CD4-positive, alpha-beta T cell treated with Interleukin-17A for 1 hour (primary cell): ENCODE measurements around the gene SLC8B1.

ENCODE experiments used
- DNase-seq: peaks from one replicate; pipeline ENCODE4 v3.0.0-alpha.2; 2020

SLC8B1 gene

DNA sequence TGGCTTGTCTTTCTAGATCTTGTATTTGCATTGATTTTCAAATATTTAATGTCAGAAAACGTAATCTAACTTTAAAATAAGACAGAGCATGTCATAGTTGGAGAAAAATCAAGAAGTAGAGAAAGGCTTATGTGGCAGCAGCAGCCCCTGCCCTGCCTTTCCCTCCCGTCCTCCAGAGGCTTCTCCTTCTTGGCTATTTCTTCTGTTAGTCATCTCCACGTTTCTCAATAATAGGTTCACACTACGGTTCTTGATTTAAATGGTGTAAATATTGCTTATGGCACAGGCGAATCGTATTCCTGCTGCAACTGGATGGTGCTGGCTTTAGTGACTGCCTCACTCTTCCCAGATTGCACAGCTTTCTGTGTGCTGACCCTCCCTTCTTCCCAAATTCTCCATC is 42.8 kb downstream of the SLC8B1 start:
- DNase-seq, result no peak

DNA sequence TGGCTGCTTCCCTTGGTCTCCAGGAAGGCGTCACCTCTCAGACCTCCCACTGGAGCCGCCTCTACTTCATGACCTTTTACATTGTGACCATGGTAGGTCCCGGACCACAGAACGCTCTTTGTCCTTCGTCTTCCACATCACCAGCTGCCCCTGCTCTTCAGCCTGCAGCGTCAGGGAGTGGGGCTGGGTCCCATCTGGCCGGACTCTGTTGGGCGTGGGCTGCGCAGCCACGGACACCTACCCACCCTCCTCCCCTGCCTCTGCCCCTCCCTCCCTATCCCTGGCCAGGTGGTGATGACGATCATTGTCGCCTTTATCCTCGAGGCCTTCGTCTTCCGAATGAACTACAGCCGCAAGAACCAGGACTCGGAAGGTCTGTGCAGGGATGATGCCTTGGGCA is 43.3 kb downstream of the SLC8B1 start:
- no peak for DNase-seq

DNA sequence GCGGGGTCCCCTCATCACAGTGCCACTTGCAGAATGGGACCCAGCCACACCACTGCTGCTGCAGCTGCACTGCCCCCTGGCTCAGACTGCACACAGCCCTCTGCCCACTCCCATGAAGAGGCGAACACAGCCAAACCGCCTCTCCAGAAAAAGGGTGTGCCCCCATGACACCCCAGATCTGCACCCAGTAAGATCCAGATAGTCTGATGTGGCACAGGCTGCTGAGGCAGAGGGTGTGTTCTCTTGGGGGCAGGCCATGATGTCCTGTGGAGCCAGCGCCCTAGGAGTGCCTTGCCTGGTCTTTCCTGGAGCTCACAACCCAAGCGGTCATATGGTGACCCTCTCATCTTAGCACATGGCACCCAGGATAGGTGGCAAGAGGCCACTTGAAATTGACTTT is 44.4 kb downstream of the SLC8B1 start:
- DNase-seq, result no peak

DNA sequence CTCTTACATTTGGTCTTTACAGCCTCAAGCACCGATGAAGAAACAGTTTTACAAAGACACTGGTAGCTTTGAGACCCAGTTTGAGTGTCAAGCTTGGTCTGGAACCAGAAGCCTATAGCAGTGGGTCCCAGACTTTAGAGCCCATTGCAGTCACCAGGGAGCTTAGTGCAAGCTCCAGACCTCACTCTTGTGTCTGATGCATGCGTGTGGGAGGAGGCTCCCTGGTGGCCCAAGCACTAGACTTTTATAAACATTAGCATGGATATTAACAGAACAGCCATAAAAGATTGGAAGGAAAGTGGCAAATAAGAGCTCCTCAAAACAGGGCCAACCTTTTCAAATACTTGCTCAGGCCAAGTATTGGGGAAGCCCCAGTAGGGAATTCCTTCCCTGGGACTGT is 45.5 kb downstream of the SLC8B1 start:
- no peak for DNase-seq

DNA sequence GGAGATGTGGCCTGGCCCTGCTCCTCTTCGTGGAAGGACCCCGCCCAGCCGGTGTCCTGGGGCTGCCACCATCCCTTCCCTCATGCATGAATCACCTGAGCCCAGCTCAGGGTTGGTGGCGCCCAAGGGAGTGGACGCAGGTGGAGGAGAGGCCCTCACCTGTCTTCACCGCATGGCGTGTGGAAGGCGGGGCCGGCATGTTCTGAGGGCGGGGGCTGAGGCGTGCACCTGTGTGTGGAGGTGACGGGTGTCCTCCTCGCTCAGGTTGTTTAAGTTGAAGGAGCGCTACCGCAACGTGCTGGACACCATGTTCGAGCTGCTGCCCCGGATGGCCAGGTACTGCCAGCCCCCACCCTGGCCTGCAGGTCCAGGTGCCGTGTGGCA is 47.0 kb downstream of the SLC8B1 start:
- no peak for DNase-seq

DNA sequence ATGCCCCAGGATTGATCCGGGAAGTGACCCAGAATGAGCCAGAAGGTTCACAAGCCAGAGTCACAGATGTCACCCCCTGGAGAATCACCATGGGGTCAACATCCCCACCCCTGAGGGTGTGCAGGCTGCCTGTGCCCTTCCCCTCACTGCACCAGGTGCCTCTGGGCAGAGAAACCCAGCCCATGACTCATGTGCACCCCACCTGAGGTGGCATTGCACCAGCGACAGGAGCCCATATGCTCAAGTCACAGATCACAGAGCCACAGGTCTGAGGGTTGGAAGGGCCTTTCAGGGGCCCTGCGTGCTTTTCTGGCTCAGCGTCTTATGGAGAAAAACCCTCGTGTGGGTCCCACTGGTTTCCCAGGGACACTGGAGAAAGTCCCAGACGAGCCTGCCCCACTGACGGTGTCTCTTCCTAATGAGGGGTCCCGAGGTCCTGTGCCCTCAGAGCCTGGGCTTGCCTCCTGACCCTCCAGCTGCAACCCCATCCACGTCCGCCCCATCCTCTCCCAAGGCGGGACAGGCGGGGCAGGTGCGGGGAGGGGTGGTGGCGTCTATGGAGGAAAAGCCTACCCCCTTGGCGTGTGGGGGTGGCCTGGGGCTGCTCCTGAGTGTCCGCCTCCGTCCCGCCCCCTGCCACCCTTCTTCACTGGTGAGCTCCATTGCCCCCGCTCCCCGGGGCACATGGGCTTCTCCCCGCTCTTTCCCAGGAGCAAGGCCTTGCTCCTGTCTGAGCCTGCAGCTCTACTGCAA is 47.6 kb downstream of the SLC8B1 start:
- no peak for DNase-seq

DNA sequence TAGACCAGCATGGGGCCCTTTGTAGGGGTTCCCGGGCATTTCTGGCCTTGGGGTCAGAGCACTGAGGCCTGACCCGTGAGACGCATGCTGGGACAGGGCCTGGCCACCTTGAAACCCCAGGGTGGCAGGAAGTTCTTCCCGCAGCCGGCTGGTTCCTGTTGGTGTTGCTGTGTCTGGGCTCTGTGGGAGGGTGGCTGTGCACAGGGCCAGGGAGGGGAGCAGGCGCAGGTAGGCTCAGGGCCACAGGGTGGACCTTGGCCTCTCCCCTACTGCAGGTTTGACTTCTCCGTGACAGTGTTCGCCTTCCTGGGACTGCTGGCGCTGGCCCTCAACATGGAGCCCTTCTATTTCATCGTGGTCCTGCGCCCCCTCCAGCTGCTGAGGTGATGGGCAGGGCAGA is 48.2 kb downstream of the SLC8B1 start:
- DNase-seq, result no peak

DNA sequence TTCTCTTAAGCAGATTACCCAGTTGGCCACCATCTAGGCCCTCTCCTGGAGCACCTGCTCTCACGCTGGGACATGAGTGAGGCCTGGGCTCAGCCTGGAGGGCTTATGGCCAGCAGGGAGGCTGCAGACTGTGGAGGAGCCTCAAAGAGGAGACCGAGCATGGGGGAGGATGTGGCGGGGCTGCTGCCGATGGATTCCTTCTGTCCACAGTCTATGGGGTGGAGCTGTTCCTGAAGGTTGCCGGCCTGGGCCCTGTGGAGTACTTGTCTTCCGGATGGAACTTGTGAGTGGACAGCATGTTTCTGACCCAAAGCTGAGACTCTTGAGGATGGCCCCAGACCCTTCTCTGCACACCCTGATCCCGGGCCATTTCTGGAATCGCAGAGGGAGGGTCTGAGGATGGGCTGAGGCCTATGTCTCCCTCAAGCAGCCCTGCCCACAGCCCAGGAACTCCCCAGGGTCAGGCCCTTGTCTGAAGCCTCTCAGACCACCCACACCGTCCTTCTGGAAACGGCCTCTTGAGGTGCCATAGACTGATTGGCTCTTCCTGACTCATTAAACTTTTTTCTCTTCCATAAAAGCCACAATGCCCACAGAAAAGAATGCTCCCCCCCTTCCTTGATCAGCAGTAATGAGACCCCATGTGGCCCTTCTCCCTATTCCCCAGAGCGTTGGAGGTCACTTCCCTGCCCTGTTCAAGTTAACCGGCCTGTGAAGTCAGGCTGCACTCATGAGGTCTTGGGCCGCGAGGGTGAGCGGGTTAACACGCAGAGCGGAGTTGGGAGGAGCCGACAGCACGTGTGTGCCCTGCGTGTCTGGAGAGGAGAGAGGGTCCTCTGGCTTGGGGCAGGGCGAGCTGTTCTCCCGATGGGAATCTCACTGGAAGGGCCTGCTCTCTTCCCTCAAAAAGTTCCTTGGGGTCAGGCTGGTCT is 49.0 kb downstream of the SLC8B1 start:
- no peak for DNase-seq

DNA sequence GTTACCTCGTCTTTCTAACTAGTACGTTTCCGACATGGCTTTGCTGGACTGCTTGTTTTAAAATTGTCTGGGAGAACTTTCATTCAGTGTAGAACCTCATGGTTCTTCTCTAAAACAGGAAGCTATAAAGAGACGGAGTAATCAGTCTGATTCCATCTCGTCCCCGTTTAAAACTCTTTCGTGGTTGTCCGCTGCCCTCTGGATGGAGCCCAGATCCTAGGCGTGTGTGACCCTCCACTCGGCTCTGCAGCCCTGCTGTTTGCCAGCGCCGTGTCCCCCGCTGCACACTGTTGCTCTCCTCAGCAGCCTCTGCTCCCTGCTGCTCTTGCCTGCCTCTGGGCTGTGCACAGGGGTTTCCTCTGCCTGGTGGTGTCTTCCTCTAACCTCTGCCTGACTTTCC is 50.2 kb downstream of the SLC8B1 start:
- no peak for DNase-seq

DNA sequence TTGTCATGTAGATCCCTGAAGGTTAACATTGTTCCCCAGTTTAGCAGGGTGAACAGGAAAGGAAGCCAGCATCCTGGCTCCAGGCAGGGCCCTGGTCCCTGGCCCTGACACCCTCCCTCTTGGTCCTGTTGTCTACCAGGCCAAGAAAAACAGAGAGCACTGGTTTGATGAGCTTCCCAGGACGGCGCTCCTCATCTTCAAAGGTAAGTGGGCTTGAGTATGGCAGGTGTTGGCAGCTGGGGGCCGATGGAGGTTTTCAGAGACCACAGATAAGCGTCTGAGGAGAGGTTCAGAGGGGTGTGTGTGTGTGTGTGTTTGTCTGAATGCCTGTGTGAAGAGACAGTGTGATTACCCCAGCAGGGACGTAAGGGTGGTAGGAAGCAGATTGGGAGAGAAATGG is 56.3 kb downstream of the SLC8B1 start:
- DNase-seq, result no peak

DNA sequence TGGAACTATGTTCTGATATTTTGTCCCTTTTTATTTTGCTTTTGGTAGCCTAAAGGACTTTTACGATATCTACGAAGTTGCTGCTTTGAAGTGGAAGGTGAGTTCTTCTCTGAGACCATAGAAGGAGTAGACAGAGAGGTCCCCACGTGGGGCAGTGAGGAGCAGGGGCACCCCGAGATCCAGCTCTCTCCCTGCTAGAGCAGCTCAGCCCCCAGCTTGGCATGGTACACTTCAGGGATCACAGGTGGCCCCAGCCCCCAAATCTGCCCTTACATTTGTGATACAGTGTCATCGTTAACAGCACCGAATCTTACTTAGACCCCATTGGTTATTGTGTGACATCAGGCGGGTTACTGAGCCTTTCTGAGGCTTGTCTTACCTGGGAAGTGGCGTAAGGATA is 56.8 kb downstream of the SLC8B1 start:
- DNase-seq, result no peak

DNA sequence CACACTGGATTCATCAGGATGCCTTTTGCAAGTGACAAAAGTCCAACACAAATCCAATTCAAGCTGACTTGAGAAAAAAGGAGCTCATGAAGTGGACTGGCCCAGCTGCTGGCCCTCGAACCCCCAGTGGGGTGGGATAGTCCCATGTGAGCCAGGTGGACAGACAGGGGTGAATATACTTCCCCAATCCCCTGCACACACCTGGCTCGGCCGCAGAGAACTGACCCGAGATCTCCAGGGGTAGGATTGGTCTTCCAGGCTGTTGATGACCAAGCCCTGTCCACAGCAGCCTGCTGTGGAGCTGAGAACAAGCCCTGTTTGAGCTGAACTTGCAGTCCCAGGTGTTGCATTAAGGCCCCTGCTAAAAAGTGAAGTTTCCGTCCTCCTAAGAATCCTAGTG is 57.4 kb downstream of the SLC8B1 start:
- no peak for DNase-seq

DNA sequence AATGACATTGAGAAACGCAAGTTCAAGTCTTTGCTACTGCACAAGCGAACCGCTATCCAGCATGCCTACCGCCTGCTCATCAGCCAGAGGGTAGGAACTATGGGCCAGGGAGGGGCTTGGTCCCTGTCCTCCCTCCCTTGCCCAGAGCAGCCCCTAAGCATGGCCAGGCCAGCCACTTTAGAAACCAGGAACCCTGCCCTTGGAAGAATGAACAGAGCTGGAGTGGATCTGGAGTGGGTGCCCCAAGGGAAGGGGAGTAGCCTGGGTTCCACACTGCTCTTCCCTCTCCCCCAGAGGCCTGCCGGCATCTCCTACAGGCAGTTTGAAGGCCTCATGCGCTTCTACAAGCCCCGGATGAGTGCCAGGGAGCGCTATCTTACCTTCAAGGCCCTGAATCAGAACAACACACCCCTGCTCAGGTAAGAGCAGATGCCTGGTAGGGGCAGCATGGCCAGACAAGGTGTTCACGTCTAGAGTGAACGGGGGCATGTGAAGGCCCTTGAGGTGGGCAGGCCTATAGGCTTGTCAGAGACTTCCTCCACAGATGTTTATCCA is 57.9 kb downstream of the SLC8B1 start:
- DNase-seq, result no peak

DNA sequence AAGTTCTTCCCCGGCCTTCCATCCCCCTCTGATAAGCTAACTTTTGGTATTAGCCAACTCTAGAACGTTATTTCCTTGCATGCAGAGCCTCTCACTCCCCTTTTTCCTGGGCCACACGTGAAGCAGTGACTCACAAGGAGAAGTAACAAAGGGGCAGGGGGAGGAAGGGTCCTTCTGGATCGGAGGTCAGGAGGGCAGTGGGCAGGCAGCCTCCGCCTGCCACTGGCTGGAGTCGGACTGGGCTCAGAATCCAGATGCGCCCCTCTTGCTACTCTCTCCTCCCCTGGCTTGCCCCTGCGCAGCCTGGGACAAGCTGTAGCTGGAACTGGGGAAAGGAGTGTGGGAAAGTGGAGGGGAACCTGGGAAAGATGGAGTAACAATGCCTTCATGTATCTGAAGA is 58.6 kb downstream of the SLC8B1 start:
- no peak for DNase-seq

DNA sequence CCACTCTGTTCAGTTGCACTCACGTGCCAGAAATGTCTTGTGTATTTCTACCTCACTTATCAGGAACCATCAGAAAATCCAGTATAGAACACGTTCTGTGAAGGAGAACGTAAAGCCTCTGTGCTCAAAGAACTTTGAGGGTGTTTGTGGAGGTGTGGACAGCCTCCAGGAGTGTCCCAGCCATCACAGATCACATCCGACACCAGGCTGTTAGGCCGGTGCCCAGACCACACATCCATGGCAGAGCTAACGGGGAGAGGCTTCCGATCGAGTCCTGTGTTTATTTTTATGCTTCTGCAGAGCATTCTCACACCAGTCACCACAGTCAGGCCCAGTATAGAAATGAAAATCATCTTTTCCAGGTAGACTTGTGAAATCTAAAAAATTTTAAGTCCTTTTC is 60.1 kb downstream of the SLC8B1 start:
- no peak for DNase-seq

DNA sequence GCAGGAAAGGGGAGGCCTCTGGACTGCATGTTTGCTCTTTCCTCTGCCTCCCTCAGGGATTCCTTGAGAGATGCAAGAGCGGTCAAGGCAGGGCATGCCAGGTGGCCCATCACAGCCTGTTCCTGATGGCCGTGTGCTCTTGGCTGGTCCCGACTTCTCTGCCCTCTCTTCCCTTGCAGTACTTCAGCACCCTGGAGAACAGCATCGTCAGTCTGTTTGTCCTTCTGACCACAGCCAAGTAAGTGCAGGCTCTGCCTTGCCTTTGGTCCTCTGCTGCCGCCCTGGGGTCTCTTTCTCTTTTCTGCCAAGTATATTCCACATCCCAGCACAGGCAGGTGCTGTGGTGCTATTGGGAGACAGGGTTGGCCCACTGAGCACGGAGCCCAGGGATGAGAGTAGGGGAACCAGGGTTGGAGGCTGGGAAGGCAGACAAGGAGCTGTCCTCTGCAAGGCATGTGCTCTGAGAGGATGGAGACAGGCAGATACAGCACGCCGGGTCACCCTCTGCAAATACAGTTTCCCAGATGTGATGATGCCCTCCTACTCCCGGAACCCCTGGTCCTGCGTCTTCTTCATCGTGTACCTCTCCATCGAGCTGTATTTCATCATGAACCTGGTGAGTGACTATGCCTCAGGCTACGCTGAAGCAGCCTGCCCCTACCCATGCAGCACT is 61.7 kb downstream of the SLC8B1 start:
- no peak for DNase-seq

DNA sequence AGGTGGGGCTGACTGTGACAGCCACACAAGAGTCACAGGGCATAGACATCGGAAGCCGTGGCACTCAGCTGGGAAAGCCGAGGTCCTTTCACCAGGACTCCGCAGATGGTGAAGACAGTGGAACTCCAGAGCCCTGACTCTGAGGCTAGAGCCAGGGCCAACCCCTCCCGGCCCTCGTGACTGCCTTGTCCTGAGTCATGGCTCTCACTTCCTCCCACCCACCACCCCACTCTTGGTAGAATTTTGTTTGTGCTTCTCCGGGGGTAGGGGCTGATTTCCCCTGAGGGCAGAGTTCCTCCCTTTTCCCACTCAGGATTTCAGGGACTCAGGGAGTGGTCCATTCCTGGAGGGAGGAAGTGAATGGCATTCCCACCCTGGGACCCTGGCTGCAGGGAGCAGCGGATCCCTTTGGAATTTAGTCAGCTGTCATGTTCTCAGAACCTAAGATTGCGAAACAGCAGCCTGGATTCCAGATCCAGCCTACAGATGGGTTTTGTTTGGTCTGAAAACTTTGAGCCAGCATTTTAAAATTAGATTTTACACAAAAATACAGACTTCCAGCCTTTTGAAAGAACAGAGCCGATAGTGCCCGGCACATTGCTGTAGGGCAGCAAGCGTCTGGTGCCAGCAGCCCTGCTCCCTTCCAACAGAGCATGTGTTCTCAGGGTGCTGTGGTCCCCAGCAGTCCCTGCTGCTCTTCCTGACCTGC is 62.9 kb downstream of the SLC8B1 start:
- DNase-seq, result no peak

DNA sequence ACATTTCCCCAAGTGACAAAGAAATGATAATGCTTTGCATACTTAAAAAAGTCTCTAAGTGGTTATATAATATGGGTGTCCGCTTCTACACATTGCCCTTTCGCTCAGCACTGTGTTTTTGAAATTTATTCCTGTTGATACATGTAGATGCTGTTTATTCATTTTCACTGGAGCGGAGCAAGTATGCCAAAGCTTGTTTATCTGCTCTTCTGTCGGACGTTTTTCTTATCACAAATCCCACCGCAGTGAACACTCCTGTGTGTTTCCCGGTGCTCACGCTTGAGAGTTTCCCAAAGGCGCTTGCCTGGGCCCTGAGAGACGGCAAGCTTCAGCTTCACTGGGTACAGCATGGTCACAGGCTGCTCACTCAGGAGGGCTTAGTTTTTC is 63.5 kb downstream of the SLC8B1 start:
- DNase-seq, result no peak

DNA sequence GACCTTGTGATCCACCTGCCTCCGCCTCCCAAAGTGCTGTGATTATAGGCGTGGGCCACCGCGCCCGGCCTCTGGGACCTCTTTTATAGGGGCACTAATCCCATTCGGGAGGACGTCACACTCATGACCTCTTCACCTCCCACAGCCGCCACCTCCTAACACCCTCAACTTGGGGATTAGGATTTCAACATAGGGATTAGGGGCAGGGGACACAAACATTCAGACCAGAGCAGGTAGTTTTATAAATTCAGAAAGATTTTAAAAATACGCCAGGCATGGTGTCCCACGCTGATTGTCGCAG is 64.2 kb downstream of the SLC8B1 start:
- no peak for DNase-seq

DNA sequence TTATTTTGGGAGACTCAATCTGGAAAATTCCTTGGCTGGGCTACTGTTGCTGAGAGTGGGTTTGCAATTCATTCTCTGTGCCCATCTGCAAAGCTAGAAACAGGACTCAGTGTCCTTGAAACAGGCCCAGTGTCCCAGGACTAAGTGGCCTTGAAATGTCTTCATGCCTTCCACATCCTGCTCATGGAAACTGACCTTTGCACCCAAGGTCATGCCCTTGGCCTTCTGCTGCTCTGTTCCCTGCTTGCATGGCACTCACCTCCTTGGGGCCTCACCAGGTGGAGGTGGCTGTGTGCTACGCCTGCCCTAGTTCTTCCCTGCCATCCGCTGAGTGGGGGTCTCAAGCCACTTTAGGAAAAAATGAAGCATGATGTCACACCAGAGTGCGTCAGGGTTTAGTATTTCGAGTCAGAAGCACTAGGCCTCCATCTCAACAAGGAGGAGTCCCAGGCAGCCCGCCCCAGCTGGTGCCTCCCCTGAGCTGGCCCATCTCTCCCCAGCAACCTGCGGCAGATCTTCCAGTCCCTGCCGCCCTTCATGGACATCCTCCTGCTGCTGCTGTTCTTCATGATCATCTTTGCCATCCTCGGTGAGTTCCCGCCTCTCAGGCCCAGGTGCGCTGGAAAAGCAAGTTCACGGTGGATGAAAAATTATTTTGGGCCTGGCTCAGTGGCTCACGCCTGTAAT is 65.5 kb downstream of the SLC8B1 start:
- DNase-seq, result no peak

DNA sequence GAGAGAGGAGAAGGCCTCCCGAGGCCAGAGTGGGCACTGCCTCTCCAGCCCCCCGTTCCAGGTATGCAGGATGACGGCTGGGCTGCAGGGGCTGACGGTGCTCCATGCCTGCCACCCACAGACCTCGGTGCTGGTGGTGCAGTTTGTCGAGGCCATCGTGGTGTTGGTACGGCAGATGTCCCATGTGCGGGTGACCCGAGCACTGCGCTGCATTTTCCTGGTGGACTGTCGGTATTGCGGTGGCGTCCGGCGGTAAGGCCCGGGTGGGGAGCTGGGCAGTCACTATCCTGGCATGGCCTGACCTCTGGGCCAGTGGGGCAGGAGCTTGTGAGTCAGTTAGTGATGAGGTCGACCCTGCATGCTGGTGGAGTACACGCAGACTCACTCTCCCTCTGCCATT is 66.3 kb downstream of the SLC8B1 start:
- DNase-seq, result no peak

DNA sequence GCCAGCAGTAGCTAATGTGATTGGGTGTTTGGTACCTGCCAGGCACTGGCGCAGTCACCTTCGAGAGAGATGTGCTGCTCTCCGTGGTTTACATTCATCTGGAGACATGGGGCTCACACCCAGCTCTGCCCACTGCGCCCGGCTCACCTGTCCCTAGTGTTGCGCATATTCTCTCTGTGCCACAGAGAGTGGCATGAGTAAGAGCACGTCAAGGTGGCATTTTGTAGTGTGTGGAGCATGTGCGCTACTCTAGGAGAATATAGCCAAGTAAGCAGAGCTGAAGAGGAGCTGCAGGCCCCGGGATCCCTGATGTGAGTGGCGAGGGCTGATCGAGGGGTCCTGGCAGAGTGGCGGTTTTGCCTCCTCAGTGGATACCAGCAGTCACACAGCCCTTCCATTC is 66.8 kb downstream of the SLC8B1 start:
- no peak for DNase-seq

DNA sequence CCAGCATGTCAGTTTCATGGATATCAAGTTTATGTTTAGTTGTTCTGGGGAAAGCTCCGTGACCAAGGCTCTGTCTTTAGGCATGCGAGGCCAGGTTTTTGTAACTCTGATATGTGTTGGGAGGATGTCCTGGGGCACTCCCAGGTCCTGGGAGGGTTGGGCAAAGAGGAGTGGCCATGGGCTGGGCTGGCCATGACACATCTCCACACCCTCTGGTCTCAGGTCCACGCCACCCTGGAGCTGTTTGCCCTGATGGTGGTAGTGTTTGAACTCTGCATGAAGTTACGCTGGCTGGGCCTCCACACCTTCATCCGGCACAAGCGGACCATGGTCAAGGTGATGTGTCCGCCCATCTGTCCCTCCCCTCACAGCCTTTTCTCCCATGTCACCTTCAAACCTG is 67.3 kb downstream of the SLC8B1 start:
- no peak for DNase-seq
